ENCODE results near the gene TRPM5. TPM values are rescaled to one million over a fixed set of nuclear protein-coding genes. Genes with fewer than 3 reads are reported as not detected.

The TRPM5 gene
- total RNA-seq, 1 donor from 2014 or later = not detected

DNA sequence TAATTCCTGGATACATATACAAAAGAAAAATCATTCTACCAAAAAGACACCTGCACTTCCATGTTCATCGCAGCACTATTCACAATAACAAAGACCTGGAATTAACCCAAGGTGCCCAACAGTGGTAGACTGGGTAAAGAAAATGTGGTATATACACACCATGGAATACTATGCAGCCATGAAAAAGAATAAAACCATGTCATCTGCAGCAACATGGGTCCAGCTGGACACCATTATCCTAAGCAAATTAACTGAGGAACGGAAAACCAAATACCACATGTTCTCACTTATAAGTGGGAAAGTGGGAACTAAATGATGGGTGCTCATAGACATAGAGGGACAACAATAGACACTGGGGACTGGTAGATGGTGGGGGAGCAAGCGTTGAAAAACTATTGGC, 4.5 kb downstream of the TRPM5 start:
- Histone ChIP-seq H3K27me3 (no peaks in the 10 kb centered on the region), H3K4me3 (no peak overlapping the region), H3K4me1 (no peaks in the 10 kb centered on the region), H3K9me3 (no peaks in the 10 kb centered on the region), H3K36me3 (no peaks in the 10 kb centered on the region), H3K27ac (no peak overlapping the region)
- TF ChIP-seq, protein P1, sequence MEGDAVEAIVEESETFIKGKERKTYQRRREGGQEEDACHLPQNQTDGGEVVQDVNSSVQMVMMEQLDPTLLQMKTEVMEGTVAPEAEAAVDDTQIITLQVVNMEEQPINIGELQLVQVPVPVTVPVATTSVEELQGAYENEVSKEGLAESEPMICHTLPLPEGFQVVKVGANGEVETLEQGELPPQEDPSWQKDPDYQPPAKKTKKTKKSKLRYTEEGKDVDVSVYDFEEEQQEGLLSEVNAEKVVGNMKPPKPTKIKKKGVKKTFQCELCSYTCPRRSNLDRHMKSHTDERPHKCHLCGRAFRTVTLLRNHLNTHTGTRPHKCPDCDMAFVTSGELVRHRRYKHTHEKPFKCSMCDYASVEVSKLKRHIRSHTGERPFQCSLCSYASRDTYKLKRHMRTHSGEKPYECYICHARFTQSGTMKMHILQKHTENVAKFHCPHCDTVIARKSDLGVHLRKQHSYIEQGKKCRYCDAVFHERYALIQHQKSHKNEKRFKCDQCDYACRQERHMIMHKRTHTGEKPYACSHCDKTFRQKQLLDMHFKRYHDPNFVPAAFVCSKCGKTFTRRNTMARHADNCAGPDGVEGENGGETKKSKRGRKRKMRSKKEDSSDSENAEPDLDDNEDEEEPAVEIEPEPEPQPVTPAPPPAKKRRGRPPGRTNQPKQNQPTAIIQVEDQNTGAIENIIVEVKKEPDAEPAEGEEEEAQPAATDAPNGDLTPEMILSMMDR (IDR thresholded peaks at IDR 0.05) = no peak
- intact Hi-C loops (cut with DNase I) = no loop called here
- DNase-seq (ENCODE audit: low spot score in 2 of 2) = no peak

DNA sequence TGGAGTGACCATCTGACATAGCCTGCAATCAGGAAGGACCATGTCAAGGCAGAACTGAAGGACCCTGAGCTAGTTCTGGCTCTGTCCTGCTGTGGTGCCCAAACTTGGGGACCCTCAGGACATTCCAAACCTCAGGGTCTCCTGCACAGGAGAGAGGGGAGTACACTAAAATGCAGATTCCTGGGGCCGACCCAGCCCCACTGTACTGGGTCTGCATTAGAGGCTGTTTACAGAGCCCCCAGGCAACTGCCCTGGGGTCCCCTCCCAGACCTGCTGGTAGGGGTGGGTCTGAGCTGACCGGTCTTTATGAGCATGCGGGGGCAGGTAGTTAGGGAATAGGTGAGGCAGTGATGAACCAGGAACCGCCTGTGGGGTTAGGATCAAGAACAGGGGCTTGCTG, 6.8 kb downstream of the TRPM5 start:
- no peak for DNase-seq (ENCODE audit: low spot score in 2 of 2)
- no peaks in the 10 kb centered on the region for H3K27me3 ChIP-seq

DNA sequence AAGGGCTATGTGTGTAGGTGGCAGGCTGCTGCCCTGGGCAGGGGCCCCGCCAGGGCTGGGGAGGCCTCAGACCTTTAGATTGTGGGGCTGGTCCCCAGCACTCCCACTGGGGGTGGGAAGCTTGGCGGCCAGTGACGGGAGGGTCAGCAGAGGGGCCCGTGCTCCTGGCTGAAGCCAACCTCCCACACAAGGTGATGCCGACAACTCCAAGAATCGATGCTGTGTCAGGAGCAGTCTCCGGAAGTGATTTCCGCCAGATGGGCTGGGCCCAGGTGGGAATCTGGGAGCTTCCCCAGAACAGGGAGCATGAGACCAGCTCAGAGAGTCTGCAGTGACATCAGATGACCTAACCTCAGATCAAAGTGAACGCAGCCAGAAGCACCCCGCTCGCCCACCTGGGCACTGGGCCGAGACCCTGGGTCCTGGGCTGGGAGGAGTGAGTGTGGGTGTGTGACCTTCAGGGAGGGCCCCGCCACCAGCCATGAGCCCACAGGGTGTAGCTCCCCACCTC, 7.7 kb downstream of the TRPM5 start:
- Histone ChIP-seq H3K27ac (no peak overlapping the region), H3K36me3 (no peaks in the 10 kb centered on the region), H3K4me1 (no peaks in the 10 kb centered on the region), H3K9me3 (no peaks in the 10 kb centered on the region), H3K4me3 (no peak overlapping the region), H3K27me3 (no peaks in the 10 kb centered on the region)
- intact Hi-C loops (cut with DNase I) = no loop called here
- DNase-seq (ENCODE audit: low spot score in 2 of 2) = no peak
- TF ChIP-seq, protein P1 (IDR thresholded peaks at IDR 0.05) = no peak

More for the DNA sequence above, 6.8 kb downstream of the TRPM5 start:
- intact Hi-C loops (cut with DNase I) = no loop called here
- Histone ChIP-seq H3K36me3 (no peaks in the 10 kb centered on the region), H3K9me3 (no peaks in the 10 kb centered on the region), H3K4me3 (no peak overlapping the region), H3K4me1 (no peaks in the 10 kb centered on the region), H3K27ac (no peak overlapping the region)
- TF ChIP-seq, protein P1 (IDR thresholded peaks at IDR 0.05) = no peak

DNA sequence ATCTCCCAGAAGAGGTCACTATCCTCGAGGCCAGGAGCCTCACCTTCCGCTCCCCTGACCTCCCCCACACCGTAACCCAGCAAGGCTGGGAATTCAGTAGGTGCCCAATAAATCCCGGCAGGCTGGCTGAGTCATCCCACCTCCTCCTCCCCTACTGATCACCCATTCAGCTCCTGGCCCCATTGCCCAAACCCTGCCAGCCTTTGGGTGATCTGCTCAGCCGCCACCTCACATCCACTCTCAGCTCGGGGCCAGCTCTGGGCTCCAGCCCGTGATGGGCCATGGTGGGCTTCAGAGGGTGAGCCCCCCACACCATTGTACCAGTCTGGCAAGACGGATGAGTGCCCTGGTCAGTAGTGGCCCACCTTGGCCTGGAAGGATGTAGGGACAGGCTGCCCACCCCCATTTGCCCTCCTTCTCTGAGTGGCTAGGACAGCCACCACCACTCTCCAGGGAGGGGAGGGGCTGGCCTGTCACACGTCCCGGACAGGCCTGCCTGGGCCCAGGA, 8.2 kb downstream of the TRPM5 start:
- Histone ChIP-seq H3K4me1 (no peaks in the 10 kb centered on the region), H3K27me3 (no peaks in the 10 kb centered on the region), H3K9me3 (no peaks in the 10 kb centered on the region), H3K36me3 (no peaks in the 10 kb centered on the region), H3K4me3 (no peak overlapping the region), H3K27ac (no peak overlapping the region)
- intact Hi-C loops (cut with DNase I) = no loop called here
- TF ChIP-seq, protein P1 (IDR thresholded peaks at IDR 0.05) = no peak
- DNase-seq (ENCODE audit: low spot score in 2 of 2) = no peak

DNA sequence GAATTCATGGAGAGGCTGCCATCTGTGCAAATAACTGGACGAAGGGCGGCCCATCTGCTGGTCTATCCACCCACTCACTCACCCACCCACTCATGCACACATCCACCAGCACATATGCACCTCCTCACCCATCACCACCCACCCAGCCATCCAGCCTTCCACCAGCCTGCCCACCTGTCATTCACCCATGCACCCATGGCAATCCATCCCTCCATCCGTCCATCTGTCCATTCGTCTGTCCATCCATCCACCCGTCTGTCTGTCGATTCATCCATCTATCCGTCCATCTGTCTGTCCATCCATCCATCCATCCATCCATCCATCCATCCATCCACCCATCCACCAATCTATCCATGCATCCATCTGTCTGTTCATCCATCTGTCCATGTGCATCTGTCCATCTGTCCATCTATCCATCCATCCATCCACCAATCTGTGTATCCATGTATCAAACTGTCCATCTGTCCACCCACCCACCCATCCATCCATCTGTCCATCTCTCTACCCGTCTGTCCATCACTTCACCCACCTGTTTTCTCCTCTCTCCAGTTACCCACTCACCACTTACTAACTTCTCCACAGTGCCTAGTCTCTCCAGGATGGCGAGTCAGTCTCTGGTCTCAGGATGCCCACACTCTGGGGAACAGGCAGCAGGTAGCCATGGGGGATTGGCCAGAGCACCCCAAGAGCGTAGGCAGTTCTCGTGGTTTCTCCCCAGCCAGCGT, 8.9 kb downstream of the TRPM5 start:
- no peaks in the 10 kb centered on the region for H3K4me1 ChIP-seq
- TF ChIP-seq, protein P1 (IDR thresholded peaks at IDR 0.05) = no peak
- H3K27ac ChIP-seq = no peak overlapping the region
- intact Hi-C loops (cut with DNase I) = no loop called here
- H3K27me3 ChIP-seq = no peaks in the 10 kb centered on the region
- no peaks in the 10 kb centered on the region for H3K9me3 ChIP-seq
- H3K4me3 ChIP-seq = no peak overlapping the region
- no peaks in the 10 kb centered on the region for H3K36me3 ChIP-seq
- no peak for DNase-seq (ENCODE audit: low spot score in 2 of 2)

Data from ascending aorta (tissue), 2 donors.